ENCODE data around the gene LTF.

DNA sequence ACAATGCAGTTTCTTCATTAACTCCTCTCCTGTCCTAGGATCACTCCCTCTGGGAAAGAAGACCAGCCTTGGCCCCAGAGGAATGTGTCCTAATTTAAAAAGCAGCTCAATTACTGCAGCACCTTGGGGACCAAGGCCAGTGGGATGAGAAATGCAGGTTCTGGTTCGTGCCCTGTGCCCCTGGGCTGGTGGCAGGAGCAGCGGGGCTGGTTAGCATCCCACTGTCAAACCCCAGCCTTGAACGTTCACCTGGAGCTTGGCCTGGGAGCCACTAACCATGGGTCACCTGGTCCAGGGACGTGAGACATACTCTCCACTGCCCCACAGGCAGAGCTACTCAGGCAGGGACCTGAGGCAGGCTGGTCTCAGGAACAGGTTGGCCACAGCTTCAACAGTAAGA, 24.7 kb upstream of the LTF start:
- TF ChIP-seq POLR2A (IDR thresholded peaks at IDR 0.05) (no peak), CTCF (IDR thresholded peaks at IDR 0.05 in 4 of 5, conservative IDR thresholded peaks at IDR 0.05 in 1 of 5) (no peak)

Data from gastrocnemius medialis (tissue), 4 donors.